DND-41 (cell line): ENCODE results near the gene NUAK1.

ENCODE experiments used
- ATAC-seq: fragments of 200-7000 bp; cut with Tn5 transposase; 3 replicates; pipeline ENCODE4 v1.9.1; 2021; ENCODE audit warnings: low read depth; ENCODE audit not compliant: insufficient read depth
- DNase-seq: peaks from one replicate; pipeline ENCODE4 v3.0.0-alpha.2; 2020
- H2AFZ ChIP-seq: 2 replicates; pipeline ENCODE4 v1.6.0; 2012; ENCODE audit warnings: low read depth, low read length
- H3K27ac ChIP-seq: 2 replicates; pipeline ENCODE4 v1.5.1; 2012; ENCODE audit warnings: low read length, inconsistent platforms
- H3K27me3 ChIP-seq: fragments of 200-600 bp; sonication (generic); 2 replicates; pipeline ENCODE4 v1.6.0; 2012; ENCODE audit warnings: low read length, mild to moderate bottlenecking, inconsistent platforms; ENCODE audit not compliant: insufficient read depth, poor library complexity
- H3K36me3 ChIP-seq: 2 replicates; pipeline ENCODE4 v1.5.1; 2012; ENCODE audit warnings: low read length, inconsistent platforms; ENCODE audit not compliant: insufficient read depth
- H3K4me1 ChIP-seq: 2 replicates; pipeline ENCODE4 v1.5.1; 2012; ENCODE audit warnings: mild to moderate bottlenecking, low read length; ENCODE audit not compliant: insufficient read depth
- H3K4me2 ChIP-seq: 2 replicates; pipeline ENCODE4 v1.6.0; 2012; ENCODE audit warnings: mild to moderate bottlenecking, moderate library complexity, low read length, inconsistent platforms; ENCODE audit not compliant: insufficient read depth
- H3K4me3 ChIP-seq, 2 experiments: fragments of 200-600 bp in 1 of 2; shearing (Covaris generic) in 1 of 2; 2 replicates each; pipeline ENCODE4 v1.5.1; 2012 to 2016; ENCODE audit warnings: inconsistent platforms in 2 of 2, low read length in 2 of 2, mild to moderate bottlenecking in 2 of 2, low read depth in 1 of 2, moderate library complexity in 1 of 2
- H3K79me2 ChIP-seq: 2 replicates; pipeline ENCODE4 v1.6.0; 2012; ENCODE audit warnings: low read length, inconsistent platforms; ENCODE audit not compliant: insufficient read depth
- H3K9ac ChIP-seq: 2 replicates; pipeline ENCODE4 v1.6.0; 2012; ENCODE audit warnings: low read depth, mild to moderate bottlenecking, inconsistent platforms, low read length, moderate library complexity
- H3K9me3 ChIP-seq: 2 replicates; pipeline ENCODE4 v1.5.1; 2012; ENCODE audit warnings: low read length, moderate library complexity, mild to moderate bottlenecking, inconsistent platforms; ENCODE audit not compliant: insufficient read depth, severe bottlenecking
- H4K20me1 ChIP-seq: 2 replicates; pipeline ENCODE4 v1.6.0; 2012; ENCODE audit warnings: low read length; ENCODE audit not compliant: insufficient read depth
- CTCF ChIP-seq: IDR thresholded peaks from 2 replicates; pipeline ENCODE4 v1.5.1; 2012; ENCODE audit warnings: borderline replicate concordance, low read length, moderate library complexity, mild to moderate bottlenecking; ENCODE audit not compliant: poor library complexity, severe bottlenecking; ENCODE audit errors: extremely low read depth
- EZH2 ChIP-seq: IDR thresholded peaks from 3 replicates; pipeline ENCODE4 v1.6.1; 2012; ENCODE audit warnings: borderline replicate concordance, low read depth, mild to moderate bottlenecking, moderate library complexity, low read length, inconsistent platforms; ENCODE audit not compliant: severe bottlenecking

Gene NUAK1

GRCh38 chr12:106082216-106083175 lies 56.3 kb downstream of the NUAK1 start:
- no peaks in the 10 kb centered on the region for H3K36me3 ChIP-seq
- TF ChIP-seq CTCF, result no peak
- no peak for TF ChIP-seq EZH2
- H3K9me3 ChIP-seq, result no peaks in the 10 kb centered on the region
- no peak overlapping the region for H3K27ac ChIP-seq
- no peaks in the 10 kb centered on the region for H4K20me1 ChIP-seq
- H3K79me2 ChIP-seq, result no peaks in the 10 kb centered on the region
- H3K4me2 ChIP-seq, result no peak overlapping the region
- H3K27me3 ChIP-seq, result peaks cover 8% of the 10 kb centered on the region
- H2AFZ ChIP-seq, result no peak overlapping the region
- no peak for DNase-seq
- no peak overlapping the region for H3K4me3 ChIP-seq
- no peak overlapping the region for H3K9ac ChIP-seq
- ATAC-seq, result no peak
- H3K4me1 ChIP-seq, result no peaks in the 10 kb centered on the region

- DNase-seq, result no peak
- no peak for ATAC-seq
- Histone ChIP-seq H3K9ac (no peak overlapping the region), H3K36me3 (no peaks in the 10 kb centered on the region), H3K4me2 (no peak overlapping the region), H3K4me3 (no peak overlapping the region), H3K79me2 (no peaks in the 10 kb centered on the region), H3K9me3 (no peaks in the 10 kb centered on the region), H3K4me1 (no peaks in the 10 kb centered on the region), H2AFZ (no peak overlapping the region), H4K20me1 (no peaks in the 10 kb centered on the region), H3K27me3 (peaks cover 8% of the 10 kb centered on the region), H3K27ac (no peak overlapping the region)
- TF ChIP-seq CTCF, result no peak
- TF ChIP-seq EZH2, result no peak
Observed at GRCh38 chr12:106081606-106082005, 57.1 kb downstream of the NUAK1 start.

GRCh38 chr12:106080791-106081170 lies 58.0 kb downstream of the NUAK1 start:
- Histone ChIP-seq H3K4me3 (no peak overlapping the region), H3K4me2 (no peak overlapping the region), H3K79me2 (no peaks in the 10 kb centered on the region), H3K36me3 (no peaks in the 10 kb centered on the region), H3K9me3 (no peaks in the 10 kb centered on the region), H3K27me3 (peaks cover 13% of the 10 kb centered on the region), H3K9ac (no peak overlapping the region), H3K4me1 (no peaks in the 10 kb centered on the region), H3K27ac (no peak overlapping the region), H4K20me1 (no peaks in the 10 kb centered on the region), H2AFZ (no peak overlapping the region)
- TF ChIP-seq EZH2 (no peak), CTCF (no peak)
- ATAC-seq, result no peak
- DNase-seq, result no peak
